HG02973 (cell line): ENCODE results near the gene ALX1.
"Not testable (repeated sequence)": the region's sequence is repeated elsewhere in the genome, so short reads cannot be mapped to it uniquely, and the experiment has no call there.

Experiments used
- ATAC-seq: cut with Tn5 transposase; IDR thresholded peaks from one replicate; pipeline ENCODE4 v1.9.1; 2021; ENCODE audit warnings: moderate library complexity; ENCODE audit not compliant: unreplicated experiment

ALX1 gene

DNA sequence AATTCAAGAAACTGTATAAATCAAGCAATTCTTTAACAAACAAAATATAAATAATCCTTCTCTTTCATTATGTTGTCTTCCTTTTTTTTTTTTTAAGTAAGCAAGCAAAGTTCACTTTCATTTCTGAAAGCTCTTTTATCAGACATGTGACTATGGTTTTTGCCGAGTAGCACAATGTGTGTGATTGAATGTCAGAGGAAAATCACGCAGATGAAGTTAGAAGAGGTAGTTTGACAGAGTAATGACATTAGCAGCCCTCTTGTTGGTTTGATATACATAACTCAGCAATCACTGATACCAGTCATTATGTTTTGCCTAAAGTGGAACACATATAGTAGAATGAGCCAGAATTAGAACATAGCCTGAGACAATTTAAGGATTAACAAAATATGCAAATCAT, 19.0 kb downstream of the ALX1 start:
- no peak for ATAC-seq

- no peak for ATAC-seq
Measured at GRCh38 chr12:85301051-85301450, 21.0 kb downstream of the ALX1 start.

DNA sequence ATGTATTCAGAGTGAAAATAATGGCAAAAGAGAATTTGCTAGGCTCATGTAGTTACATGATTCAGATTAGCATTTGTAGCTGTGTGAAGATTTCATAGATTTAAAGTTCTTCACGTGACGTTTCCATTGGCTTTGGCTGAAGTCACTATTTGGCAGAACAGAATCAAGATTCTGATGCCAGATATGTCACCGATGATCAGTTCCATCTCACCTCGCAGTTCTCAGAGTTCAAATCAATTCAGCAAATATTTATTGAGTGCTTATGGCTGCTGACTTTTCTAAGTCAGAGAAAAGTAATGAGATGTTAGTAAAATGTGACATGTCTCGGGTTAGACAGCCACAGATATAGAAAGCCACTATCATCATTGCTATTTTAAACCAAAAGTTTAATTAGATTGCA, 28.4 kb downstream of the ALX1 start:
- no peak for ATAC-seq

GRCh38 chr12:85309125-85309566, 29.1 kb downstream of the ALX1 start:
- no peak for ATAC-seq

DNA sequence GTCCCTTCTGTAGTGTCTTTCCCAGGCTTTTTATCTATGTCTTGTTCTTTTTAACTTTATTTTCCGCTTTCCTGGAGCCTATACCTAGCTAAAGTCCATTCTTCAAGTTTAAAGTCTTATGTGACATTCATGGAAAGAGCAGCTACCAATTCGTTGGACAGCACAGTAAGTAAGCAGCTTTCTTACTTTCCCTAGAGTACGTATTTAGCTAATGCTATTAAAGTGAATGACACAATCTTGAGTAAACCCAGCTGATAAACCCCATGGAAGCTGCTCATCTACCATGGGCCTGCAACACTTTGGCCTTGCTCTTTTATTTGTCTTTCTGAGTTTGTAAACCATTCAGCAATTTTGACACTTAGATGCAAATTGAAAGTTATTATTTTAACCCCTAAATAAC, 30.0 kb downstream of the ALX1 start:
- no peak for ATAC-seq

- ATAC-seq: no peak
Measured at GRCh38 chr12:85310456-85311076, 30.5 kb downstream of the ALX1 start.

DNA sequence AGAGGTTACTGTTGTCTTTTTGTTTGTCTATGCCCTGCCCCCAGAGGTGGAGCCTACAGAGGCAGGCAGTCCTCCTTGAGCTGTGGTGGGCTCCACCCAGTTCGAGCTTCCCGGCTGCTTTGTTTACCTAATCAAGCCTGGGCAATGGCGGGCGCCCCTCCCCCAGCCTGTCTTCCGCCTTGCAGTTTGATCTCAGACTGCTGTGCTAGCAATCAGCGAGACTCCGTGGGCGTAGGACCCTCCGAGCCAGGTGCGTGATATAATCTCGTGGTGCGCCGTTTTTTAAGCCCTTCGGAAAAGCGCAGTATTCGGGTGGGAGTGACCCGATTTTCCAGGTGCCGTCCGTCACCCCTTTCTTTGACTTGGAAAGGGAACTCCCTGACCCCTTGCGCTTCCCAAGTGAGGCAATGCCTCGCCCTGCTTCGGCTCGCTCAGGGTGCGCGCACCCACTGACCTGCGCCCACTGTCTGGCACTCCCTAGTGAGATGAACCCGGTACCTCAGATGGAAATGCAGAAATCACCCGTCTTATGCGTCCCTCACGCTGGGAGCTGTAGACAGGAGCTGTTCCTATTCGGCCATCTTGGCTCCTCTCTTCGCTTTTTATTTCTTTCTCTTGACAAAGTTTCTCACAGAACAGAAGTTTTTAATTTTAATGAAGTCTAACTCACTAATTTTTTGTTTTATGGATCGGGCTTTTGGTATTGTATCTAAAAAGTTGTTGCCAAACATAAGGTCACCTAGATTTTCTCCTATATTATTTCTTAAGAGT, 38.0 kb downstream of the ALX1 start:
- ATAC-seq: not testable (repeated sequence)

- no peak for ATAC-seq
Measured at GRCh38 chr12:85322715-85323114, 42.7 kb downstream of the ALX1 start.

GRCh38 chr12:85325442-85325841, 45.4 kb downstream of the ALX1 start:
- ATAC-seq: no peak

GRCh38 chr12:85329913-85330312, 49.9 kb downstream of the ALX1 start:
- no peak for ATAC-seq

DNA sequence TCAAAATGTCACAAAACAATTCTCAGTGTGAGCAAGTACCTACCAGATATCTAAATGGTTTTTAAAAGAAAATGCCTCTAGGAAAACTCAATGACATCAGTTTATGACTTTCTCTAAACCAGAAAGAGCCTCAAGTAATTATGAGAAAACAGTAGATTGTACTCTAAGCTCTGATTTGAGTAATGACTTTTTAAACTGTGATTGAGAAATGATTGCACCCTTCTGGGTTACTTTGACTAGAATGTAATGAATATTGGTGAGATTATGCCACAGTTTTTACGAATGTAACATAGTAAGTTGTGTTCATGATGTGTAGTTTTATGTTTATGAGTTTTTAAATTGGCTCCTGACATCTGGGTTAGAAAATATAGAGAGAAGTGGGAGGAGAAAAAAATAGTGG, 68.8 kb downstream of the ALX1 start:
- no peak for ATAC-seq

- ATAC-seq: no peak
Measured at GRCh38 chr12:85350356-85350755, 70.3 kb downstream of the ALX1 start.
